RWPE1 (cell line): ENCODE results near the gene MYH14.

Source experiments
- CTCF ChIA-PET: fragments of 350-600 bp; sonication (Branson Sonifier 250); formaldehyde crosslinking; extraction: SDS; loops from one replicate; lab custom pipeline; 2021; lab: Yijun Ruan, JAX
- POLR2A ChIA-PET: fragments of 400-600 bp; formaldehyde crosslinking; extraction: SDS; loops from one replicate; lab custom pipeline; 2020; ENCODE audit warnings: antibody characterized with exemption; ENCODE audit not compliant: low non-redundant PET; lab: Yijun Ruan, JAX
- DNase-seq: peaks from one replicate; pipeline ENCODE4 v3.0.0; 2012; ENCODE audit warnings: low spot score
- H3K27ac ChIP-seq: fragments of 450-650 bp; 2 replicates; pipeline ENCODE4 v1.5.1; 2017
- TF ChIP-seq, protein P1 (sequence below): fragments of 450-650 bp; conservative IDR thresholded peaks from 2 replicates; pipeline ENCODE4 v1.5.1; 2017; ENCODE audit warnings: low read depth, mild to moderate bottlenecking

Gene MYH14

DNA sequence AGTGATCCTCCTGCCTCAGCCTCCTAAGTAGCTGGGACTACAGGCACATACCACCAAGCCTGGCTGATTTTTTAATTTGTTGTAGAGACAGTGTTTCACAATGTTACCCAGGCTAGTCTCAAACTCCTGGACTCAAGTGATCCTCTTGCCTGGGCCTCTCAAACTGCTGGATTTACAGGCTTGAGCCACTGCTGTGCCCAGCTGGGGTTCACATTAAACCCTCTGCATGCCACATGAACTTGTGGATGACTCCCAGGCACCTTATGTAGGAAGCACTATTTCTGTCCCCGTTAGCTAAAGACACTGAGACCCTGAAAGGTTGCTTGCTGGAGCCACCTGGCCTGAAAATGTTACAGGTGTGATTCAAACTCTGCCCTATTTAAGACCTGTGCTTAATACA lies 10.5 kb downstream of the MYH14 start:
- ChIA-PET CTCF (no interaction called here), POLR2A (no interaction called here)
- TF ChIP-seq, protein P1, sequence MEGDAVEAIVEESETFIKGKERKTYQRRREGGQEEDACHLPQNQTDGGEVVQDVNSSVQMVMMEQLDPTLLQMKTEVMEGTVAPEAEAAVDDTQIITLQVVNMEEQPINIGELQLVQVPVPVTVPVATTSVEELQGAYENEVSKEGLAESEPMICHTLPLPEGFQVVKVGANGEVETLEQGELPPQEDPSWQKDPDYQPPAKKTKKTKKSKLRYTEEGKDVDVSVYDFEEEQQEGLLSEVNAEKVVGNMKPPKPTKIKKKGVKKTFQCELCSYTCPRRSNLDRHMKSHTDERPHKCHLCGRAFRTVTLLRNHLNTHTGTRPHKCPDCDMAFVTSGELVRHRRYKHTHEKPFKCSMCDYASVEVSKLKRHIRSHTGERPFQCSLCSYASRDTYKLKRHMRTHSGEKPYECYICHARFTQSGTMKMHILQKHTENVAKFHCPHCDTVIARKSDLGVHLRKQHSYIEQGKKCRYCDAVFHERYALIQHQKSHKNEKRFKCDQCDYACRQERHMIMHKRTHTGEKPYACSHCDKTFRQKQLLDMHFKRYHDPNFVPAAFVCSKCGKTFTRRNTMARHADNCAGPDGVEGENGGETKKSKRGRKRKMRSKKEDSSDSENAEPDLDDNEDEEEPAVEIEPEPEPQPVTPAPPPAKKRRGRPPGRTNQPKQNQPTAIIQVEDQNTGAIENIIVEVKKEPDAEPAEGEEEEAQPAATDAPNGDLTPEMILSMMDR, result no peak
- DNase-seq, result no peak
- H3K27ac ChIP-seq, result no peak overlapping the region

DNA sequence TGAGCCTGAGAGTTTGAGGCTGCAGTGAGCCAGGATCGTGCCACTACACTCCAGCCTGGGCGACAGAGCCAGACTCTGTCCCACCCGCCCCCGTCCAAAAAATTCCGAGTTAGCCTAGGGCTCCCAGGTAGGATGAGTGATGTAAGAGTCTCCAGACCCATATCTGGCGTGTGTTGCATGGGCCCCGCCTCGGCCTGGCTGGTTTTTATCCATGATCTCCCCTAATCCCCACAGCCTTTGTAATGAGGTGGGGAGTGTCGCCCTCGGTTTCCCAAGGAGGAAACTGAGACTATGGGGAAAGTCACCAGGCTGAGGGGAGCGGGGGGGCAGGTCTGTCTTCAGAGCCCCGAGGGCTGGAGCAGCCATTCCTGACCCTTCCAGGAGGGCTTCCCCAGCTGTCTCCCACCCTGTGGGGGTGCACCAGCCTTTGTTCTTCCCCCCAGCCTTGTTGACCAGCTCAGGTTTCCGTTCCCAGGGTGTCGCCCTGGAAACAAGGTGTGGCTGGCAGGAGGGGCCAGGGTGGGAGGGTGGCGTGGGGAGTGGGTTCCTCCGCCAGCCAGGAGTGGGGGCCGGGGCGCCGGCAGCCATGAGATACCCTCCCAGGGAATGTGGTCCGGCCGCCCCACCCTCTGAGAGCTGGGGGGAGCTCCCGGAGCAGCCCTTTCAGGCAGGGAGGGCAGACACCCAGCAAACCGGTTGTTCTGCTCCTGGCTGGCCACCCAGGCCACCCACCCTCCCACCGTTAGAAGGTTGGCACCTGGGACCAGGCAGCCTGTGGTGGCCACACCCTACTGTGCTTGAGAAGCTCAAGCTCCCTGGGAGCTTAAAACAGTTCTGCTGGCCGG lies 11.5 kb downstream of the MYH14 start:
- CTCF ChIA-PET, result interaction anchor here (0.8 kb wide), 1 partner anchor 14 kb away, joined by 3 read pairs; no protein-coding TSS in a partner anchor
- no peak overlapping the region for H3K27ac ChIP-seq
- POLR2A ChIA-PET, result no interaction called here
- peak; percentile 34 for DNase-seq
- TF ChIP-seq, protein P1, result no peak

- POLR2A ChIA-PET, result no interaction called here
Observed at GRCh38 chr19:50215820-50216219, 12.4 kb downstream of the MYH14 start.

DNA sequence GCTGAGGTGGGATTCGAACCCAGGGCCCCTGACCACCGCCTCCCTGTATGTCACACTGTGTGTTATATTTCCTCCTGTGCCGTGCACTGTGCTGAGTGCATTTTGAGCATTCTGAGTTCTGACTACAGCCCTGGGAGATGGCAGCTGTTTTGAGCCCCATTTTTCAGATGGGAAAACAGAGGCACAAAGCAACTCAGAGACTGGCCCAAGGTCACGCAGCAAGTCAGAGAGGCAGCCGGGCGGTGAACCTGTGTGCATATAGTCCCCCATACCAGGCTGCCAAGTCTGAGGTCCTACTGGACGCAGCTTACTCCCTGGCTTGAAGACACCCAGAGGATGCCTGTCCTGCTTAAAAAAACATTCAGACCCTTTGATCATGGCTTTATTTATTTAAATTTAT lies 17.7 kb downstream of the MYH14 start:
- H3K27ac ChIP-seq, result no peak overlapping the region
- ChIA-PET CTCF (no interaction called here), POLR2A (no interaction called here)
- TF ChIP-seq, protein P1, result no peak
- no peak for DNase-seq

More at GRCh38 chr19:50215820-50216219, 12.4 kb downstream of the MYH14 start:
- CTCF ChIA-PET, result interaction anchor here (0.8 kb wide), 1 partner anchor 14 kb away, joined by 3 read pairs; no protein-coding TSS in a partner anchor
- H3K27ac ChIP-seq, result no peak overlapping the region
- DNase-seq, result no peak
- TF ChIP-seq, protein P1, result no peak

DNA sequence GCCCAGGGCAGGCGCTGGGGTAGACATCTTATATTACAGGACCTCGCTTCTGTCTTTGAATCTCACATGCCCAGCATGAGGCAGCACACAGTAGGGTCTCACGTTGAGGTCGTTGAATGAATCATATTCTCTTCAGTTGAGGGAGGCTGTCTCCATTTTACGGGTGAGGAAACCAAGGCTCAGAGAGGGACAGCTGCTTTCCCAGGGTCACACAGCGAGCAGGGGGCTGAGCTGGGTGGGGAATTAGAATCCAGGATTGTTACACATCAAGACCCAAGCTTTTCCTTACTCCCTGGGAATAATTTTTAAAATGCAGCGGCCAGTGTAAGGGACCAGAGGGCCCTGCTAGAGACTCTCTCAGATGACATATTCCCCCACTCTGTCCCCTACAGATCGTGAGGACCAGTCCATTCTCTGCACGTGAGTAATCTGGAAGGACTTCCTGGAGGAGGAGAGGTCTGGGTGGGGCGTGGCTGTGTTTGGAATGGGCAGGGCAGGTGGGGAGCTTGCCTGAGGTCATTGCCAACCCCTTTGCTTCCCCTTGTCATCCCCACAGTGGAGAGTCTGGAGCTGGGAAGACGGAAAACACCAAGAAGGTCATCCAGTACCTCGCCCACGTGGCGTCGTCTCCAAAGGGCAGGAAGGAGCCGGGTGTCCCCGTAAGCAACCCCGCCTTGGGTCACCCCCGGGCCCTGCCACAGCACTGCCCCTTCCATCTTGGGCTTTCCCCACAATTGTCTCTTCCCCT lies 19.4 kb downstream of the MYH14 start:
- ChIA-PET POLR2A (no interaction called here), CTCF (interaction anchor here (0.5 kb wide), 1 partner anchor 11 kb away, joined by 3 read pairs; no protein-coding TSS in a partner anchor)
- DNase-seq, result no peak
- TF ChIP-seq, protein P1, result no peak
- H3K27ac ChIP-seq, result no peak overlapping the region

GRCh38 chr19:50223439-50223716 lies 20.0 kb downstream of the MYH14 start:
- ChIA-PET POLR2A (no interaction called here), CTCF (interaction anchor here (0.5 kb wide), 1 partner anchor 10 kb away, joined by 3 read pairs; no protein-coding TSS in a partner anchor)
- TF ChIP-seq, protein P1, result no peak
- no peak for DNase-seq
- no peak overlapping the region for H3K27ac ChIP-seq
